ENCODE results near the gene C12orf57. TPM values are rescaled to one million over a fixed set of nuclear protein-coding genes. Genes with fewer than 3 reads are reported as not detected.

The C12orf57 gene
- total and polyA plus RNA-seq, 2 donors from 2014 or later = 175 to 336 TPM

DNA sequence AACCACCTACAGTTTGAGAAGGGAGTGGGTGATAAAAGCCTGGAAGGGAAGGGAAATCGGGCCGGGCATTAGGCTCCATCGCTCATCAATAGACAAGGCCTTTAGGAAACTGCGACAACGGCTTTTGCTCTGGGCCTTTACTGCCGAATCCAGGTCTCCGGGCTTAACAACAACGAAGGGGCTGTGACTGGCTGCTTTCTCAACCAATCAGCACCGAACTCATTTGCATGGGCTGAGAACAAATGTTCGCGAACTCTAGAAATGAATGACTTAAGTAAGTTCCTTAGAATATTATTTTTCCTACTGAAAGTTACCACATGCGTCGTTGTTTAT lies 467 bp upstream of the C12orf57 start:
- FAIRE-seq (peak; percentile 66), DNase-seq (peak in 4 of 5 donors; percentile 88 to 97 (median 90))
- TF ChIP-seq, protein P1, sequence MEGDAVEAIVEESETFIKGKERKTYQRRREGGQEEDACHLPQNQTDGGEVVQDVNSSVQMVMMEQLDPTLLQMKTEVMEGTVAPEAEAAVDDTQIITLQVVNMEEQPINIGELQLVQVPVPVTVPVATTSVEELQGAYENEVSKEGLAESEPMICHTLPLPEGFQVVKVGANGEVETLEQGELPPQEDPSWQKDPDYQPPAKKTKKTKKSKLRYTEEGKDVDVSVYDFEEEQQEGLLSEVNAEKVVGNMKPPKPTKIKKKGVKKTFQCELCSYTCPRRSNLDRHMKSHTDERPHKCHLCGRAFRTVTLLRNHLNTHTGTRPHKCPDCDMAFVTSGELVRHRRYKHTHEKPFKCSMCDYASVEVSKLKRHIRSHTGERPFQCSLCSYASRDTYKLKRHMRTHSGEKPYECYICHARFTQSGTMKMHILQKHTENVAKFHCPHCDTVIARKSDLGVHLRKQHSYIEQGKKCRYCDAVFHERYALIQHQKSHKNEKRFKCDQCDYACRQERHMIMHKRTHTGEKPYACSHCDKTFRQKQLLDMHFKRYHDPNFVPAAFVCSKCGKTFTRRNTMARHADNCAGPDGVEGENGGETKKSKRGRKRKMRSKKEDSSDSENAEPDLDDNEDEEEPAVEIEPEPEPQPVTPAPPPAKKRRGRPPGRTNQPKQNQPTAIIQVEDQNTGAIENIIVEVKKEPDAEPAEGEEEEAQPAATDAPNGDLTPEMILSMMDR (IDR thresholded peaks at IDR 0.05; ENCODE audit: borderline replicate concordance, extremely low read depth, insufficient read depth) = no peak
- Histone ChIP-seq H3K27me3 (ENCODE audit: control insufficient read depth, insufficient read depth, low read length) (no peaks in the 10 kb centered on the region), H3K4me3 (ENCODE audit: low read length in 3 of 3) (peak overlapping the region; percentile 22 to 89 (median 84)), H3K27ac (ENCODE audit: low read depth in 2 of 2, low read length in 2 of 2) (peak overlapping the region; percentile 96 to 97), H3K9ac (ENCODE audit: low read length in 3 of 3) (peak overlapping the region; percentile 21 to 93 (median 85)), H3K36me3 (ENCODE audit: control insufficient read depth in 2 of 3, insufficient read depth in 3 of 3, low read length in 3 of 3) (peaks cover 0 to 4% (median 3%) of the 10 kb centered on the region in 3 donors), H3K9me3 (ENCODE audit: control insufficient read depth in 2 of 3, insufficient read depth in 1 of 3, low read length in 3 of 3) (no peaks in the 10 kb centered on the region), H3K4me1 (ENCODE audit: control insufficient read depth in 2 of 3, insufficient read depth in 2 of 3, low read depth in 1 of 3, low read length in 3 of 3) (peaks cover 0 to 32% (median 24%) of the 10 kb centered on the region in 3 donors)
- intact Hi-C loops (cut with DNase I) = loop anchor here (10.0 kb wide), 1 partner anchor 151 kb away; the partner anchor contains the start of gene C1R

DNA sequence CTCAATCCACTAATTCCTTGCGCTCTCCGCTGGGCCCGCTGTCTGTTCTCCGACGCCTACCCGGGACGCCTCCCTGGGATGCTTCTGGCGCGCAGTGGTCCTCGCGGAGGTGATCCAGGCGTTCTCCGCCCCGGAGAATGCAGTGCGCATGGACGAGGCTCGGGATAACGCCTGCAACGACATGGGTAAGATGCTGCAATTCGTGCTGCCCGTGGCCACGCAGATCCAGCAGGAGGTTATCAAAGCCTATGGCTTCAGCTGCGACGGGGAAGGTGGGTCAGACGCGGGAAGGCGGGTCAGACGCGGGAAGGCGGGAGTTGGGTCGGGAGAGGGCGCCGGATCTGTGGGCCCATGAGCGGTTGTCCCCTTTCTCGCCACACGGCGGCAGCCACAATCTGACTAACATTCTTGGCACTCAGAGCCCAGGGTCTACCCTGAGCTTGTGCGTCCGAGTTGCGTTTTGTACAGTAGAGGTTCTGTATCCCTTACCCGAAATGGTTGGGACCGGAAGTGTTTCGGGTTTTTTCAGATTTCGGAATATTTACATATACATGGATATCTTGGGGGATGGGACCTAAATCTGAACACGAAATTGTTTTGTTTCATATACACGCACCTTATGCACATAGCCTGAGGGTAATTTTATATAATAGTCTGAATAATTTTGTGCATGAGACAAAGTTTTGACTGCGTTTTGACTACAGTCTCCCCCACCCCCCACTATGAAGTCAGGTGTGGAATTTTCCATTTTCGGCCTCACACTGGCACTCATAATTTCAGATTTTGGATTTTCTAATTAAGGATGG lies 762 bp downstream of the C12orf57 start:
- peak overlapping the region; percentile 96 to 97 for H3K27ac ChIP-seq (ENCODE audit: low read depth in 2 of 2, low read length in 2 of 2)
- H3K4me3 ChIP-seq (ENCODE audit: low read length in 3 of 3) = peak overlapping the region; percentile 84 to 89 (median 89)
- peaks cover 0 to 25% (median 23%) of the 10 kb centered on the region in 3 donors for H3K4me1 ChIP-seq (ENCODE audit: control insufficient read depth in 2 of 3, insufficient read depth in 2 of 3, low read depth in 1 of 3, low read length in 3 of 3)
- peak; percentile 95 to 98 (median 96) for DNase-seq
- no peak for FAIRE-seq
- H3K27me3 ChIP-seq (ENCODE audit: control insufficient read depth, insufficient read depth, low read length) = no peaks in the 10 kb centered on the region
- TF ChIP-seq, protein P1 (IDR thresholded peaks at IDR 0.05; ENCODE audit: borderline replicate concordance, extremely low read depth, insufficient read depth) = peak; percentile 96
- H3K9me3 ChIP-seq (ENCODE audit: control insufficient read depth in 2 of 3, insufficient read depth in 1 of 3, low read length in 3 of 3) = no peaks in the 10 kb centered on the region
- H3K9ac ChIP-seq (ENCODE audit: low read length in 3 of 3) = peak overlapping the region; percentile 85 to 95 (median 93)
- intact Hi-C loops (cut with DNase I) = loop anchor here (10.0 kb wide), 1 partner anchor 150 kb away; the partner anchor contains the start of gene C1R
- peaks cover 0 to 4% (median 3%) of the 10 kb centered on the region in 3 donors for H3K36me3 ChIP-seq (ENCODE audit: control insufficient read depth in 2 of 3, insufficient read depth in 3 of 3, low read length in 3 of 3)

DNA sequence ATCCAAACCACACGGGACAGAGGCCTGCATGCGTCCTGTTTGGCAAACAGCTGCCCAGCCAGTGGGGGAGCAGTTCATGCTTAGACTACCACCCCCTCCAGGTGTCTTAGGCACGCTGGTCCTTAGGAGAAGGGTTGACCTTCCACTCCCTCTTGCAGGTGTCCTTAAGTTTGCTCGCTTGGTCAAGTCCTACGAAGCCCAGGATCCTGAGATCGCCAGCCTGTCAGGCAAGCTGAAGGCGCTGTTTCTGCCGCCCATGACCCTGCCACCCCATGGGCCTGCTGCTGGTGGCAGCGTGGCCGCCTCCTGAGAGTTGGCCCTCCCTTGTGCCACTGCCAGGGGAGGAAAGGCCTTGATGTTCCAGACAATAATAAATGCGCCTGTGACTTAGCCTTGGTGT lies 1.8 kb downstream of the C12orf57 start:
- TF ChIP-seq, protein P1 (IDR thresholded peaks at IDR 0.05; ENCODE audit: borderline replicate concordance, extremely low read depth, insufficient read depth) = no peak
- Histone ChIP-seq H3K27ac (ENCODE audit: low read depth in 2 of 2, low read length in 2 of 2) (peak overlapping the region; percentile 63 to 83), H3K4me3 (ENCODE audit: low read length in 3 of 3) (peak overlapping the region in 2 of 3 donors; percentile 30 to 89), H3K4me1 (ENCODE audit: control insufficient read depth in 2 of 3, insufficient read depth in 2 of 3, low read depth in 1 of 3, low read length in 3 of 3) (peaks cover 0 to 25% (median 23%) of the 10 kb centered on the region in 3 donors), H3K36me3 (ENCODE audit: control insufficient read depth in 2 of 3, insufficient read depth in 3 of 3, low read length in 3 of 3) (peaks cover 0 to 4% (median 3%) of the 10 kb centered on the region in 3 donors), H3K9ac (ENCODE audit: low read length in 3 of 3) (peak overlapping the region in 2 of 3 donors; percentile 4 to 93), H3K27me3 (ENCODE audit: control insufficient read depth, insufficient read depth, low read length) (no peaks in the 10 kb centered on the region), H3K9me3 (ENCODE audit: control insufficient read depth in 2 of 3, insufficient read depth in 1 of 3, low read length in 3 of 3) (no peaks in the 10 kb centered on the region)
- intact Hi-C loops (cut with DNase I) = loop anchor here (10.0 kb wide), 1 partner anchor 149 kb away; the partner anchor contains the start of gene C1R
- no peak for FAIRE-seq
- peak in 1 of 5 donors; percentile 75 for DNase-seq
